ENCODE results near the gene ARHGAP22. TPM values are rescaled to one million over a fixed set of nuclear protein-coding genes. Genes with fewer than 3 reads are reported as not detected.

ARHGAP22 gene
- polyA plus RNA-seq, 3 donors, result 1.5 to 7.8 (median 1.9) TPM

DNA sequence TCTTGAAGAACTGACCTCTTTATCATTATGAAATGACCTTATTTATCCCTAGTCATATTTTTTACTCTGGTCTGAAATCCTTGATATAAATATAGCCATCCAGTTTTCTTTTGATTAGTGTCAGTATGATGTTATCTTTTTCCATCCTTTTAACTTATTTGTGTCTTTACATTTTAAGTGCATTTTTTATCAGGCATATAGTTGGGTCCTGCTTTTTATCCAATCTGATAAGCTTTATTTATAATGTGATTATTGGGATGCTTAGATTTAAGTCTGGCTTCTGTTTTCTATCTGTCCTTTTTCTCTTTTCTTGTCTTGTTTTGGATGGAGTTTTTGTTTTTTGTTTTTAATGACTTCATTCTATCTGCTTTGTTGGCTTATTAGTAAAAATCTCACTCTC, 119.2 kb downstream of the ARHGAP22 start:
- Histone ChIP-seq H3K27ac (ENCODE audit: low read depth in 1 of 2, low read length in 2 of 2) (no peak overlapping the region), H3K4me2 (replicated peaks; ENCODE audit: extremely low read depth, low read length, poor library complexity, severe bottlenecking) (no peak overlapping the region), H3K9me3 (replicated peaks in 1 of 2; ENCODE audit: control insufficient read depth in 1 of 2, insufficient read depth in 1 of 2, low read length in 2 of 2) (no peaks in the 10 kb centered on the region), H3K36me3 (replicated peaks in 1 of 2; ENCODE audit: control insufficient read depth in 1 of 2, insufficient read depth in 2 of 2, low read length in 2 of 2) (no peaks in the 10 kb centered on the region), H3K9ac (ENCODE audit: insufficient read depth, low read length, poor library complexity, severe bottlenecking) (no peak overlapping the region), H4K20me1 (ENCODE audit: insufficient read depth, low read length) (no peaks in the 10 kb centered on the region), H3K27me3 (ENCODE audit: control insufficient read depth in 2 of 2, insufficient read depth in 2 of 2, low read length in 2 of 2) (no peaks in the 10 kb centered on the region), H3K4me1 (ENCODE audit: control insufficient read depth in 1 of 2, insufficient read depth in 2 of 2, low read length in 2 of 2) (no peaks in the 10 kb centered on the region), H3K79me2 (ENCODE audit: insufficient read depth, low read length) (no peaks in the 10 kb centered on the region), H2AFZ (ENCODE audit: insufficient read depth, low read depth, low read length, poor library complexity, severe bottlenecking) (no peak overlapping the region), H3K4me3 (replicated peaks in 1 of 3; ENCODE audit: low read depth in 2 of 3, low read length in 3 of 3) (no peak overlapping the region)
- no peak for DNase-seq
- peaks cover 4% of the 10 kb centered on the region for H3K4me1 Mint-ChIP-seq
- intact Hi-C loops (cut with micrococcal nuclease), result no loop called here
- H3K27ac Mint-ChIP-seq, result no peak overlapping the region
- peaks cover 0 to 1% (median 0%) of the 10 kb centered on the region in 3 donors for H3K27me3 Mint-ChIP-seq (ENCODE audit: low read depth in 3 of 3)
- no peaks in the 10 kb centered on the region for H3K36me3 Mint-ChIP-seq
- no peak overlapping the region for H3K4me3 Mint-ChIP-seq
- peaks cover 0 to 2% (median 0%) of the 10 kb centered on the region in 7 donors for H3K9me3 Mint-ChIP-seq
- TF ChIP-seq, protein P1, sequence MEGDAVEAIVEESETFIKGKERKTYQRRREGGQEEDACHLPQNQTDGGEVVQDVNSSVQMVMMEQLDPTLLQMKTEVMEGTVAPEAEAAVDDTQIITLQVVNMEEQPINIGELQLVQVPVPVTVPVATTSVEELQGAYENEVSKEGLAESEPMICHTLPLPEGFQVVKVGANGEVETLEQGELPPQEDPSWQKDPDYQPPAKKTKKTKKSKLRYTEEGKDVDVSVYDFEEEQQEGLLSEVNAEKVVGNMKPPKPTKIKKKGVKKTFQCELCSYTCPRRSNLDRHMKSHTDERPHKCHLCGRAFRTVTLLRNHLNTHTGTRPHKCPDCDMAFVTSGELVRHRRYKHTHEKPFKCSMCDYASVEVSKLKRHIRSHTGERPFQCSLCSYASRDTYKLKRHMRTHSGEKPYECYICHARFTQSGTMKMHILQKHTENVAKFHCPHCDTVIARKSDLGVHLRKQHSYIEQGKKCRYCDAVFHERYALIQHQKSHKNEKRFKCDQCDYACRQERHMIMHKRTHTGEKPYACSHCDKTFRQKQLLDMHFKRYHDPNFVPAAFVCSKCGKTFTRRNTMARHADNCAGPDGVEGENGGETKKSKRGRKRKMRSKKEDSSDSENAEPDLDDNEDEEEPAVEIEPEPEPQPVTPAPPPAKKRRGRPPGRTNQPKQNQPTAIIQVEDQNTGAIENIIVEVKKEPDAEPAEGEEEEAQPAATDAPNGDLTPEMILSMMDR (IDR thresholded peaks at IDR 0.05), result no peak

DNA sequence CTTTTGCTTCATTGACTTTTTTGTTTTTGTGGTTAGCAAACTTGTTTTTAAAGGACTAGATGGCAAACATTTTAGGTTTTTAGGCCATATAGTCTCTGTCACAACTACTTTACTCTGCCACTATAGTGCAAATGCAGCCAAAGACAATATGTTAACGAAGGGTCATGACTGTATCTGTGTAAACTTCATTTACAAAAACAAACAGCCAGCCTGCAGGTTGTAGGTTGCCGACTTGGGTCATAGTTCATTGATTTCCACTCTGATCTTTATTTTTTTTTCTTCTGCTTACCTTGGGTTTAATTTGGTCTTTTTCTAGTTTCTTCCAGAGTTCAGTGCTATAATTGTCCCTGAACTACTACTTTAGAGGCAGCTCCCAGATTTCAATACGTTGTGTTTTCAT, 120.0 kb downstream of the ARHGAP22 start:
- Mint-ChIP-seq H3K4me3 (no peak overlapping the region), H3K4me1 (peaks cover 7% of the 10 kb centered on the region), H3K36me3 (no peaks in the 10 kb centered on the region), H3K27ac (no peak overlapping the region), H3K9me3 (peaks cover 0 to 2% (median 0%) of the 10 kb centered on the region in 7 donors), H3K27me3 (ENCODE audit: low read depth in 3 of 3) (peaks cover 0 to 3% (median 0%) of the 10 kb centered on the region in 3 donors)
- DNase-seq, result no peak
- no peaks in the 10 kb centered on the region for H4K20me1 ChIP-seq (ENCODE audit: insufficient read depth, low read length)
- no peak overlapping the region for H3K4me3 ChIP-seq (replicated peaks in 1 of 3; ENCODE audit: low read depth in 2 of 3, low read length in 3 of 3)
- no peaks in the 10 kb centered on the region for H3K9me3 ChIP-seq (replicated peaks in 1 of 2; ENCODE audit: control insufficient read depth in 1 of 2, insufficient read depth in 1 of 2, low read length in 2 of 2)
- TF ChIP-seq, protein P1 (IDR thresholded peaks at IDR 0.05), result no peak
- no peaks in the 10 kb centered on the region for H3K4me1 ChIP-seq (ENCODE audit: control insufficient read depth in 1 of 2, insufficient read depth in 2 of 2, low read length in 2 of 2)
- no peaks in the 10 kb centered on the region for H3K36me3 ChIP-seq (replicated peaks in 1 of 2; ENCODE audit: control insufficient read depth in 1 of 2, insufficient read depth in 2 of 2, low read length in 2 of 2)
- no peaks in the 10 kb centered on the region for H3K27me3 ChIP-seq (ENCODE audit: control insufficient read depth in 2 of 2, insufficient read depth in 2 of 2, low read length in 2 of 2)
- H3K79me2 ChIP-seq (ENCODE audit: insufficient read depth, low read length), result no peaks in the 10 kb centered on the region
- no peak overlapping the region for H3K4me2 ChIP-seq (replicated peaks; ENCODE audit: extremely low read depth, low read length, poor library complexity, severe bottlenecking)
- WGBS (ENCODE audit: insufficient coverage), result no CpG with 5 or more reads among the region's 3 CpGs
- no peak overlapping the region for H3K9ac ChIP-seq (ENCODE audit: insufficient read depth, low read length, poor library complexity, severe bottlenecking)
- no peak overlapping the region for H3K27ac ChIP-seq (ENCODE audit: low read depth in 1 of 2, low read length in 2 of 2)
- intact Hi-C loops (cut with micrococcal nuclease), result no loop called here
- no peak overlapping the region for H2AFZ ChIP-seq (ENCODE audit: insufficient read depth, low read depth, low read length, poor library complexity, severe bottlenecking)

All from CD14-positive monocyte (primary cell).